ENCODE measurements around the gene HS6ST2.

DNA sequence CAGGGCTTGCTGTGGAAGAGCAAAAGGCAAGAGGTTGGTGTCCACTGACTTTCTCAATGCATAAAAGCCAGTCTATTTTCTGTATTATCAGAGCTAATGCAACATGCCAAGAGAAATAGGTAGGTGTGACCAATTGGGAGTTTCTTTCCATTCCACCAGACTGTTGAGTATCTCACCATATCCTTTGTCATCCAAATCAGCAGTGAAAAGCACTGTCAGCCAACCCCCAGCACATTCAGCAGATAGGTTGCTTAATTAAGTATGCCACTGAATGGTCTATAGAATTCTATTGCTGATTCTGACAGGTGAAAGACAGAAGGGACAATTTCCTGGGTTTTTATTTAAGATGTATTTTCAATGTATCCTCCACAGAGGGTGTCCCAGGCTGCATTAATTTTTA is 139.8 kb downstream of the HS6ST2 start:
- TF ChIP-seq POLR2A (IDR thresholded peaks at IDR 0.05) (no peak), CTCF (IDR thresholded peaks at IDR 0.05) (no peak), EP300 (IDR thresholded peaks at IDR 0.05; ENCODE audit: low read depth) (no peak)
